Activated CD4-positive, alpha-beta T cell treated with anti-CD3 and anti-CD28 coated beads, Interleukin-2, amount 50 U/mL, for 24 hours (primary cell): ENCODE results near the gene WBP1.
A peak's percentile ranks its signal among the peaks of the same experiment; 100 is the strongest.

ENCODE experiments used
- DNase-seq, 2 donors: peaks; one replicate each; pipeline ENCODE4 v3.0.0-alpha.2; 2020; ENCODE audit warnings: low read depth in 1 of 2, low spot score in 1 of 2

The WBP1 gene

GRCh38 chr2:74502147-74502719 lies 44.0 kb downstream of the WBP1 start:
- DNase-seq, result no peak

- DNase-seq, result no peak
Observed at GRCh38 chr2:74502720-74503505, 44.7 kb downstream of the WBP1 start.

- no peak for DNase-seq
Observed at GRCh38 chr2:74503506-74504475, 45.6 kb downstream of the WBP1 start.

- no peak for DNase-seq
Observed at GRCh38 chr2:74504591-74504990, 46.4 kb downstream of the WBP1 start.

GRCh38 chr2:74505448-74506246 lies 47.4 kb downstream of the WBP1 start:
- no peak for DNase-seq

GRCh38 chr2:74507145-74507925 lies 49.1 kb downstream of the WBP1 start, which contains the start of gene PCGF1:
TSS of gene PCGF1 (minus strand) at chr2:74507695. CDS start at chr2:74507668, 27 bp downstream.
- DNase-seq, result peak; percentile 98

- no peak for DNase-seq
Observed at GRCh38 chr2:74507926-74508520, 49.8 kb downstream of the WBP1 start.

- no peak for DNase-seq
Observed at GRCh38 chr2:74510272-74510671, 52.0 kb downstream of the WBP1 start.
